Amniotic epithelial cell (primary cell): Measurements from ENCODE around the gene IQCE.

Experiments used
- DNase-seq: peaks from one replicate; pipeline ENCODE4 v3.0.0-alpha.2; 2010; ENCODE audit warnings: low read depth

The IQCE gene

GRCh38 chr7:2614631-2615330 is 56.0 kb downstream of the IQCE start:
- DNase-seq, result no peak

- DNase-seq, result no peak
Measured at GRCh38 chr7:2616387-2617324, 57.9 kb downstream of the IQCE start.

GRCh38 chr7:2617325-2617905 is 58.6 kb downstream of the IQCE start:
- no peak for DNase-seq

- peak; percentile 42 for DNase-seq
Measured at GRCh38 chr7:2619116-2619515, 60.3 kb downstream of the IQCE start.

GRCh38 chr7:2621061-2621828 is 62.5 kb downstream of the IQCE start:
- peak; percentile 87 for DNase-seq

- no peak for DNase-seq
Measured at GRCh38 chr7:2621948-2622640, 63.3 kb downstream of the IQCE start.

GRCh38 chr7:2622869-2623697 is 64.3 kb downstream of the IQCE start:
- no peak for DNase-seq

GRCh38 chr7:2623698-2624014 is 64.9 kb downstream of the IQCE start:
- DNase-seq, result no peak

- peak; percentile 31 for DNase-seq
Measured at GRCh38 chr7:2624293-2624886, 65.6 kb downstream of the IQCE start.

- DNase-seq, result no peak
Measured at GRCh38 chr7:2626498-2627117, 67.8 kb downstream of the IQCE start.

GRCh38 chr7:2627258-2628129 is 68.7 kb downstream of the IQCE start:
- no peak for DNase-seq

GRCh38 chr7:2628130-2628482 is 69.3 kb downstream of the IQCE start:
- DNase-seq, result no peak

GRCh38 chr7:2628891-2629290 is 70.1 kb downstream of the IQCE start:
- no peak for DNase-seq

- DNase-seq, result no peak
Measured at GRCh38 chr7:2629746-2630681, 71.2 kb downstream of the IQCE start.

- DNase-seq, result no peak
Measured at GRCh38 chr7:2631946-2632732, 73.4 kb downstream of the IQCE start, which contains the start of gene TTYH3. Gene TTYH3, plus strand, starts transcription at chr7:2631986. Its CDS starts 170 bp downstream, at chr7:2632156.

GRCh38 chr7:2632733-2633537 is 74.2 kb downstream of the IQCE start:
- peak; percentile 76 for DNase-seq
